ENCODE measurements around the gene DOCK9. TPM values are rescaled to one million over a fixed set of nuclear protein-coding genes. Genes with fewer than 3 reads are reported as not detected.

DOCK9 gene
- total RNA-seq, 1 donor from 2014 or later: 56.3 TPM

GRCh38 chr13:98994080-98994479 lies 16.2 kb upstream of the DOCK9 start:
- DNase-seq (ENCODE audit: low read depth) (no peak), FAIRE-seq (no peak)
- TF ChIP-seq EZH2 (IDR thresholded peaks at IDR 0.05; ENCODE audit: insufficient read depth, low read length) (no peak), CTCF (IDR thresholded peaks at IDR 0.05; ENCODE audit: insufficient read depth, low read depth, low read length) (no peak)
- Histone ChIP-seq H3K79me2 (ENCODE audit: insufficient read depth, low read length) (no peaks in the 10 kb centered on the region), H3K9ac (ENCODE audit: low read length) (no peak overlapping the region), H3K27ac (ENCODE audit: low read depth, low read length) (no peak overlapping the region), H3K36me3 (ENCODE audit: insufficient read depth, low read length) (no peaks in the 10 kb centered on the region), H3K4me1 (ENCODE audit: insufficient read depth, low read length) (peaks cover 9% of the 10 kb centered on the region), H3K27me3 (ENCODE audit: insufficient read depth, low read length) (no peaks in the 10 kb centered on the region), H4K20me1 (ENCODE audit: insufficient read depth, low read length) (no peaks in the 10 kb centered on the region), H3K9me3 (ENCODE audit: insufficient read depth, low read depth, low read length) (no peaks in the 10 kb centered on the region), H2AFZ (ENCODE audit: low read depth, low read length) (no peak overlapping the region), H3K4me3 (ENCODE audit: insufficient read depth, low read depth, low read length) (no peak overlapping the region), H3K4me2 (ENCODE audit: low read length) (no peak overlapping the region)
- no peak overlapping the region for H3K4me3 Mint-ChIP-seq (ENCODE audit: unreplicated experiment)
- H3K9me3 Mint-ChIP-seq (ENCODE audit: unreplicated experiment): peaks cover 2% of the 10 kb centered on the region
- H3K36me3 Mint-ChIP-seq (ENCODE audit: low read depth, unreplicated experiment): peaks cover 2% of the 10 kb centered on the region
- no peaks in the 10 kb centered on the region for H3K27me3 Mint-ChIP-seq (ENCODE audit: low read depth, unreplicated experiment)
- peaks cover 31% of the 10 kb centered on the region for H3K4me1 Mint-ChIP-seq (ENCODE audit: low read depth, unreplicated experiment)
- H3K27ac Mint-ChIP-seq (ENCODE audit: unreplicated experiment): no peak overlapping the region

- H3K36me3 Mint-ChIP-seq (ENCODE audit: low read depth, unreplicated experiment): no peaks in the 10 kb centered on the region
- DNase-seq (ENCODE audit: low read depth) (peak; percentile 18), FAIRE-seq (no peak)
- H3K4me3 ChIP-seq (ENCODE audit: insufficient read depth, low read depth, low read length): no peak overlapping the region
- H3K4me2 ChIP-seq (ENCODE audit: low read length): no peak overlapping the region
- no peaks in the 10 kb centered on the region for H3K27me3 Mint-ChIP-seq (ENCODE audit: low read depth, unreplicated experiment)
- no peaks in the 10 kb centered on the region for H3K79me2 ChIP-seq (ENCODE audit: insufficient read depth, low read length)
- peaks cover 15% of the 10 kb centered on the region for H3K4me1 Mint-ChIP-seq (ENCODE audit: low read depth, unreplicated experiment)
- H3K36me3 ChIP-seq (ENCODE audit: insufficient read depth, low read length): no peaks in the 10 kb centered on the region
- no peak overlapping the region for H3K9ac ChIP-seq (ENCODE audit: low read length)
- no peaks in the 10 kb centered on the region for H3K9me3 Mint-ChIP-seq (ENCODE audit: unreplicated experiment)
- H3K9me3 ChIP-seq (ENCODE audit: insufficient read depth, low read depth, low read length): no peaks in the 10 kb centered on the region
- no peak overlapping the region for H3K27ac Mint-ChIP-seq (ENCODE audit: unreplicated experiment)
- H2AFZ ChIP-seq (ENCODE audit: low read depth, low read length): no peak overlapping the region
- H3K27me3 ChIP-seq (ENCODE audit: insufficient read depth, low read length): no peaks in the 10 kb centered on the region
- TF ChIP-seq EZH2 (IDR thresholded peaks at IDR 0.05; ENCODE audit: insufficient read depth, low read length) (no peak), CTCF (IDR thresholded peaks at IDR 0.05; ENCODE audit: insufficient read depth, low read depth, low read length) (no peak)
- H3K27ac ChIP-seq (ENCODE audit: low read depth, low read length): no peak overlapping the region
- H3K4me3 Mint-ChIP-seq (ENCODE audit: unreplicated experiment): no peak overlapping the region
- no peaks in the 10 kb centered on the region for H3K4me1 ChIP-seq (ENCODE audit: insufficient read depth, low read length)
- no peaks in the 10 kb centered on the region for H4K20me1 ChIP-seq (ENCODE audit: insufficient read depth, low read length)
Observed at GRCh38 chr13:98992355-98992754, 14.5 kb upstream of the DOCK9 start.

GRCh38 chr13:98990701-98991100 lies 12.8 kb upstream of the DOCK9 start:
- H3K9me3 Mint-ChIP-seq (ENCODE audit: unreplicated experiment): no peaks in the 10 kb centered on the region
- no peaks in the 10 kb centered on the region for H3K27me3 ChIP-seq (ENCODE audit: insufficient read depth, low read length)
- H3K4me2 ChIP-seq (ENCODE audit: low read length): no peak overlapping the region
- H3K36me3 ChIP-seq (ENCODE audit: insufficient read depth, low read length): no peaks in the 10 kb centered on the region
- H3K27ac ChIP-seq (ENCODE audit: low read depth, low read length): no peak overlapping the region
- DNase-seq (ENCODE audit: low read depth): peak; percentile 74
- no peak overlapping the region for H3K4me3 Mint-ChIP-seq (ENCODE audit: unreplicated experiment)
- H3K9me3 ChIP-seq (ENCODE audit: insufficient read depth, low read depth, low read length): no peaks in the 10 kb centered on the region
- no peak overlapping the region for H3K4me3 ChIP-seq (ENCODE audit: insufficient read depth, low read depth, low read length)
- H3K4me1 Mint-ChIP-seq (ENCODE audit: low read depth, unreplicated experiment): peaks cover 8% of the 10 kb centered on the region
- no peak overlapping the region for H3K9ac ChIP-seq (ENCODE audit: low read length)
- H3K36me3 Mint-ChIP-seq (ENCODE audit: low read depth, unreplicated experiment): no peaks in the 10 kb centered on the region
- no peaks in the 10 kb centered on the region for H4K20me1 ChIP-seq (ENCODE audit: insufficient read depth, low read length)
- H3K4me1 ChIP-seq (ENCODE audit: insufficient read depth, low read length): no peaks in the 10 kb centered on the region
- no peak overlapping the region for H2AFZ ChIP-seq (ENCODE audit: low read depth, low read length)
- no peaks in the 10 kb centered on the region for H3K79me2 ChIP-seq (ENCODE audit: insufficient read depth, low read length)
- H3K27me3 Mint-ChIP-seq (ENCODE audit: low read depth, unreplicated experiment): no peaks in the 10 kb centered on the region
- FAIRE-seq: no peak
- TF ChIP-seq CTCF (IDR thresholded peaks at IDR 0.05; ENCODE audit: insufficient read depth, low read depth, low read length) (no peak), EZH2 (IDR thresholded peaks at IDR 0.05; ENCODE audit: insufficient read depth, low read length) (no peak)
- no peak overlapping the region for H3K27ac Mint-ChIP-seq (ENCODE audit: unreplicated experiment)
